ENCODE data around the gene PLAAT3. TPM values are rescaled to one million over a fixed set of nuclear protein-coding genes. Genes with fewer than 3 reads are reported as not detected.

Gene PLAAT3
- total RNA-seq, 1 donor from 2014 or later = 15.5 TPM

GRCh38 chr11:63564056-63564774 is 50.0 kb downstream of the PLAAT3 start:
- Mint-ChIP-seq H3K4me3 (ENCODE audit: unreplicated experiment) (no peak overlapping the region), H3K27me3 (ENCODE audit: low read depth, unreplicated experiment) (peaks cover 11% of the 10 kb centered on the region), H3K9me3 (ENCODE audit: unreplicated experiment) (no peaks in the 10 kb centered on the region), H3K4me1 (ENCODE audit: low read depth, unreplicated experiment) (peaks cover 14% of the 10 kb centered on the region), H3K36me3 (ENCODE audit: low read depth, unreplicated experiment) (no peaks in the 10 kb centered on the region), H3K27ac (ENCODE audit: unreplicated experiment) (no peak overlapping the region)
- Histone ChIP-seq H3K4me2 (ENCODE audit: low read length) (no peak overlapping the region), H3K9ac (ENCODE audit: low read length) (no peak overlapping the region), H3K4me1 (ENCODE audit: insufficient read depth, low read length) (peaks cover 13% of the 10 kb centered on the region), H3K79me2 (ENCODE audit: insufficient read depth, low read length) (no peaks in the 10 kb centered on the region), H4K20me1 (ENCODE audit: insufficient read depth, low read length) (no peaks in the 10 kb centered on the region), H3K36me3 (ENCODE audit: insufficient read depth, low read length) (no peaks in the 10 kb centered on the region), H3K4me3 (ENCODE audit: insufficient read depth, low read depth, low read length) (no peak overlapping the region), H3K9me3 (ENCODE audit: insufficient read depth, low read depth, low read length) (no peaks in the 10 kb centered on the region), H3K27me3 (ENCODE audit: insufficient read depth, low read length) (peaks cover 3% of the 10 kb centered on the region), H2AFZ (ENCODE audit: low read depth, low read length) (no peak overlapping the region), H3K27ac (ENCODE audit: low read depth, low read length) (no peak overlapping the region)
- DNase-seq (ENCODE audit: low read depth) = no peak
- TF ChIP-seq CTCF (IDR thresholded peaks at IDR 0.05; ENCODE audit: insufficient read depth, low read depth, low read length) = no peak
- TF ChIP-seq EZH2 (IDR thresholded peaks at IDR 0.05; ENCODE audit: insufficient read depth, low read length) = no peak
- FAIRE-seq = no peak

- no peak for TF ChIP-seq EZH2 (IDR thresholded peaks at IDR 0.05; ENCODE audit: insufficient read depth, low read length)
- TF ChIP-seq CTCF (IDR thresholded peaks at IDR 0.05; ENCODE audit: insufficient read depth, low read depth, low read length) = no peak
- DNase-seq (ENCODE audit: low read depth) = no peak
Measured at GRCh38 chr11:63563201-63564055, 50.8 kb downstream of the PLAAT3 start, which contains the start of gene PLAAT2. TSS of gene PLAAT2 (minus strand) at chr11:63563379. CDS start at chr11:63563324, 55 bp downstream.

More at GRCh38 chr11:63563201-63564055, 50.8 kb downstream of the PLAAT3 start, which contains the start of gene PLAAT2:
- H3K4me1 ChIP-seq (ENCODE audit: insufficient read depth, low read length) = peaks cover 13% of the 10 kb centered on the region
- H3K9me3 ChIP-seq (ENCODE audit: insufficient read depth, low read depth, low read length) = no peaks in the 10 kb centered on the region
- no peaks in the 10 kb centered on the region for H3K79me2 ChIP-seq (ENCODE audit: insufficient read depth, low read length)
- no peak within 1 kb of the TSS for H3K4me3 ChIP-seq (ENCODE audit: insufficient read depth, low read depth, low read length)
- Mint-ChIP-seq H3K27me3 (ENCODE audit: low read depth, unreplicated experiment) (peaks cover 15% of the 10 kb centered on the region), H3K27ac (ENCODE audit: unreplicated experiment) (no peak within 1 kb of the TSS), H3K4me1 (ENCODE audit: low read depth, unreplicated experiment) (peaks cover 14% of the 10 kb centered on the region), H3K9me3 (ENCODE audit: unreplicated experiment) (no peaks in the 10 kb centered on the region), H3K36me3 (ENCODE audit: low read depth, unreplicated experiment) (no peaks in the 10 kb centered on the region), H3K4me3 (ENCODE audit: unreplicated experiment) (no peak within 1 kb of the TSS)
- H2AFZ ChIP-seq (ENCODE audit: low read depth, low read length) = no peak within 1 kb of the TSS
- H3K27me3 ChIP-seq (ENCODE audit: insufficient read depth, low read length) = peaks cover 3% of the 10 kb centered on the region
- H3K27ac ChIP-seq (ENCODE audit: low read depth, low read length) = no peak within 1 kb of the TSS
- H4K20me1 ChIP-seq (ENCODE audit: insufficient read depth, low read length) = no peaks in the 10 kb centered on the region
- no peak for FAIRE-seq
- H3K36me3 ChIP-seq (ENCODE audit: insufficient read depth, low read length) = no peaks in the 10 kb centered on the region
- H3K9ac ChIP-seq (ENCODE audit: low read length) = no peak within 1 kb of the TSS
- no peak within 1 kb of the TSS for H3K4me2 ChIP-seq (ENCODE audit: low read length)
